Measurements from ENCODE around the gene ZRANB3. TPM values are rescaled to one million over a fixed set of nuclear protein-coding genes. Genes with fewer than 3 reads are reported as not detected.

Gene ZRANB3
- total and polyA plus RNA-seq, 2 donors (not counting 3 experiments of a cell fraction or from before 2014, with no cell fraction given): 2.2 to 6.0 TPM

GRCh38 chr2:135132314-135132713 is 398.7 kb downstream of the ZRANB3 start:
- H3K36me3 ChIP-seq (ENCODE audit: control insufficient read depth in 2 of 2, extremely low read depth in 1 of 2, insufficient read depth in 2 of 2, low read length in 2 of 2): peaks cover 8 to 9% of the 10 kb centered on the region in 2 experiments
- H3K27ac ChIP-seq (ENCODE audit: insufficient read depth, low read depth, low read length): no peak overlapping the region
- H3K27me3 ChIP-seq (ENCODE audit: control insufficient read depth in 2 of 2, insufficient read depth in 2 of 2, low read length in 2 of 2): no peaks in the 10 kb centered on the region
- ChIA-PET POLR2A (no interaction called here), CTCF (interaction anchor here (1.2 to 1.4 kb wide), 3 partner anchors 12 to 128 kb away, joined by 3 to 5 read pairs (median 3); no protein-coding TSS in a partner anchor)
- intact Hi-C loops (cut with micrococcal nuclease) (no loop called here), dilution Hi-C loops (cut with MboI; ENCODE audit: extremely low pct_ligation_motif_present, low sequenced_read_pairs) (no loop called here)
- TF ChIP-seq POLR2AphosphoS5 (IDR thresholded peaks at IDR 0.05; ENCODE audit: insufficient read depth, low read depth, low read length) (no peak), GATA2 (IDR thresholded peaks at IDR 0.05; ENCODE audit: insufficient read depth, insufficient read length, low read depth, low read length) (no peak), MAX (IDR thresholded peaks at IDR 0.05; ENCODE audit: insufficient read depth, insufficient read length) (no peak), POLR2A (IDR thresholded peaks at IDR 0.05; ENCODE audit: low read depth, low read length) (no peak), MYC (IDR thresholded peaks at IDR 0.05; ENCODE audit: low read depth, low read length) (no peak), EZH2 (IDR thresholded peaks at IDR 0.05; ENCODE audit: borderline replicate concordance, low read depth, low read length, severe bottlenecking) (no peak), JUN (IDR thresholded peaks at IDR 0.05; ENCODE audit: borderline replicate concordance, insufficient read depth, insufficient read length, low read depth) (no peak), FOS (IDR thresholded peaks at IDR 0.05; ENCODE audit: borderline replicate concordance, insufficient read depth, low read length) (no peak)
- TF ChIP-seq, protein P1, sequence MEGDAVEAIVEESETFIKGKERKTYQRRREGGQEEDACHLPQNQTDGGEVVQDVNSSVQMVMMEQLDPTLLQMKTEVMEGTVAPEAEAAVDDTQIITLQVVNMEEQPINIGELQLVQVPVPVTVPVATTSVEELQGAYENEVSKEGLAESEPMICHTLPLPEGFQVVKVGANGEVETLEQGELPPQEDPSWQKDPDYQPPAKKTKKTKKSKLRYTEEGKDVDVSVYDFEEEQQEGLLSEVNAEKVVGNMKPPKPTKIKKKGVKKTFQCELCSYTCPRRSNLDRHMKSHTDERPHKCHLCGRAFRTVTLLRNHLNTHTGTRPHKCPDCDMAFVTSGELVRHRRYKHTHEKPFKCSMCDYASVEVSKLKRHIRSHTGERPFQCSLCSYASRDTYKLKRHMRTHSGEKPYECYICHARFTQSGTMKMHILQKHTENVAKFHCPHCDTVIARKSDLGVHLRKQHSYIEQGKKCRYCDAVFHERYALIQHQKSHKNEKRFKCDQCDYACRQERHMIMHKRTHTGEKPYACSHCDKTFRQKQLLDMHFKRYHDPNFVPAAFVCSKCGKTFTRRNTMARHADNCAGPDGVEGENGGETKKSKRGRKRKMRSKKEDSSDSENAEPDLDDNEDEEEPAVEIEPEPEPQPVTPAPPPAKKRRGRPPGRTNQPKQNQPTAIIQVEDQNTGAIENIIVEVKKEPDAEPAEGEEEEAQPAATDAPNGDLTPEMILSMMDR (IDR thresholded peaks at IDR 0.05; ENCODE audit: extremely low read depth in 1 of 2, insufficient read depth in 1 of 2, low read depth in 1 of 2, low read length in 2 of 2): no peak
- no peak overlapping the region for H3K4me3 ChIP-seq (replicated peaks in 1 of 3; ENCODE audit: insufficient read depth in 1 of 3, low read depth in 1 of 3, low read length in 3 of 3)
- H3K79me2 ChIP-seq (ENCODE audit: control insufficient read depth, insufficient read depth, low read length): no peaks in the 10 kb centered on the region
- FAIRE-seq (no peak), DNase-seq (ENCODE audit: low read depth, low spot score) (no peak)
- no peak overlapping the region for H3K4me2 ChIP-seq (ENCODE audit: insufficient read depth, low read length)
- H3K4me1 ChIP-seq (ENCODE audit: control insufficient read depth, extremely low read depth, insufficient read depth, low read length): no peaks in the 10 kb centered on the region
- H3K9me1 ChIP-seq (replicated peaks; ENCODE audit: control insufficient read depth, extremely low read depth, insufficient read depth, low read length): no peaks in the 10 kb centered on the region
- no peaks in the 10 kb centered on the region for H3K9me3 ChIP-seq (replicated peaks; ENCODE audit: control insufficient read depth, insufficient read depth, low read length)
- no TSS peak for BruUV-seq (replicated peaks)
- H3K9ac ChIP-seq (replicated peaks; ENCODE audit: extremely low read depth, insufficient read depth, low read length): no peak overlapping the region
- H4K20me1 ChIP-seq (replicated peaks; ENCODE audit: control insufficient read depth, extremely low read depth, insufficient read depth, low read length): no peaks in the 10 kb centered on the region
- no peak overlapping the region for H2AFZ ChIP-seq (ENCODE audit: low read depth, low read length)

All from endothelial cell of umbilical vein (primary cell).